HFF-Myc (cell line): Measurements from ENCODE around the gene C3orf33.
"Not testable (repeated sequence)": the region's sequence is repeated elsewhere in the genome, so short reads cannot be mapped to it uniquely, and the experiment has no call there.

Experiments used
- DNase-seq: peaks from one replicate; pipeline ENCODE4 v3.0.0-alpha.2; 2011; ENCODE audit warnings: low read depth; ENCODE audit errors: extremely low read depth
- H3K4me3 ChIP-seq: replicated peaks from 2 replicates; pipeline ENCODE4 v1.5.1; 2011; ENCODE audit warnings: low read depth, mild to moderate bottlenecking, control low read depth, low read length
- TF ChIP-seq, protein P1 (sequence below): IDR thresholded peaks from 2 replicates; pipeline ENCODE4 v1.5.1; 2012; ENCODE audit warnings: mild to moderate bottlenecking, low read depth, low read length, control low read depth; ENCODE audit errors: missing control alignments

The C3orf33 gene

GRCh38 chr3:155805802-155806618, at the start of gene C3orf33:
TSS of gene C3orf33 (minus strand) at chr3:155806278. CDS start at chr3:155806252, 26 bp downstream.
- DNase-seq, result peak; percentile 15
- TF ChIP-seq, protein P1, sequence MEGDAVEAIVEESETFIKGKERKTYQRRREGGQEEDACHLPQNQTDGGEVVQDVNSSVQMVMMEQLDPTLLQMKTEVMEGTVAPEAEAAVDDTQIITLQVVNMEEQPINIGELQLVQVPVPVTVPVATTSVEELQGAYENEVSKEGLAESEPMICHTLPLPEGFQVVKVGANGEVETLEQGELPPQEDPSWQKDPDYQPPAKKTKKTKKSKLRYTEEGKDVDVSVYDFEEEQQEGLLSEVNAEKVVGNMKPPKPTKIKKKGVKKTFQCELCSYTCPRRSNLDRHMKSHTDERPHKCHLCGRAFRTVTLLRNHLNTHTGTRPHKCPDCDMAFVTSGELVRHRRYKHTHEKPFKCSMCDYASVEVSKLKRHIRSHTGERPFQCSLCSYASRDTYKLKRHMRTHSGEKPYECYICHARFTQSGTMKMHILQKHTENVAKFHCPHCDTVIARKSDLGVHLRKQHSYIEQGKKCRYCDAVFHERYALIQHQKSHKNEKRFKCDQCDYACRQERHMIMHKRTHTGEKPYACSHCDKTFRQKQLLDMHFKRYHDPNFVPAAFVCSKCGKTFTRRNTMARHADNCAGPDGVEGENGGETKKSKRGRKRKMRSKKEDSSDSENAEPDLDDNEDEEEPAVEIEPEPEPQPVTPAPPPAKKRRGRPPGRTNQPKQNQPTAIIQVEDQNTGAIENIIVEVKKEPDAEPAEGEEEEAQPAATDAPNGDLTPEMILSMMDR, result peak; percentile 81
- H3K4me3 ChIP-seq, result peak within 1 kb of the TSS; percentile 65

- TF ChIP-seq, protein P1, result no peak
- peak within 1 kb of the TSS; percentile 70 for H3K4me3 ChIP-seq
- peak; percentile 97 for DNase-seq
Measured at GRCh38 chr3:155854141-155854940, 48.3 kb upstream of the C3orf33 start, which contains the start of gene SLC33A1. TSS of gene SLC33A1 (minus strand) at chr3:155854427. CDS start at chr3:155853997, 430 bp downstream.

GRCh38 chr3:155853214-155854140, 47.4 kb upstream of the C3orf33 start:
- TF ChIP-seq, protein P1, result no peak
- no peak for DNase-seq
- H3K4me3 ChIP-seq, result peak overlapping the region; percentile 70

DNA sequence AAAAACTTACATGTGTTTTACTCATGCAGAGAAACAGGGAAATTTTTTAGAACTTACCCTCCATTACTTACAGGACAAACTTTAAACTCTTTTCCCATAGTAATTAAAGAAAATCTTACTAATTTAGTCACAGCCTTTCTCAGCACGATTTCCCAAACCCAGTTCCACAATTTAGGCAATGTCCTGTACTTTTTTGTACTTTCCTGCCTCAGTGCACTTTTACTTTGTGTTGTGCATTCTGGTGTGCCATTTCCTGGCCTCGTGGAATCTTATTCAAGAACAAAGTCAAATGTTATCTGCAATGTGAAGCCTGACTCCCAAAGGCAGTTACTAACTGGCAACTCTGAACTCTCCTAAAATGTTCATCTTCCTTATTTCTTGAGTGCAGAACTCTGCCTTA, 46.3 kb upstream of the C3orf33 start:
- no peak for DNase-seq
- TF ChIP-seq, protein P1, result no peak
- H3K4me3 ChIP-seq, result peak overlapping the region; percentile 70

DNA sequence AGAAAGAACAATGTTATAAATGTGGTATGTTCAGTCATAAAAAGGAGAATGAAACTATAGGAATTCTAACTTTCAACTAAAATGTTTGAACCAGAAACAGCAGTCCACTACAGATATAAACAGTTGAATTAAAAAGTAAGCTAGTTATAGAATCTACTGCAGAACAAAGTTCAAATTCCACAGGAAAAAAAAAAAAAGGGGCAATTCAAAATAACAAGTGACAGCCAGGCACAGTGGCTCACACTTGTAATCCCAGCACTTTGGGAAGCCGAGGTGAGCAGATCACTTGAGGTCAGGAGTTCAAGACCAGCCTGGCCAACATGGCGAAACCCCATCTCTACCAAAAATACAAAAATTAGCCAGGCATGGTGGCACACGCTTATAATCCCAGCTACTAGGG, 43.3 kb upstream of the C3orf33 start:
- not testable (repeated sequence) for DNase-seq, H3K4me3 ChIP-seq

DNA sequence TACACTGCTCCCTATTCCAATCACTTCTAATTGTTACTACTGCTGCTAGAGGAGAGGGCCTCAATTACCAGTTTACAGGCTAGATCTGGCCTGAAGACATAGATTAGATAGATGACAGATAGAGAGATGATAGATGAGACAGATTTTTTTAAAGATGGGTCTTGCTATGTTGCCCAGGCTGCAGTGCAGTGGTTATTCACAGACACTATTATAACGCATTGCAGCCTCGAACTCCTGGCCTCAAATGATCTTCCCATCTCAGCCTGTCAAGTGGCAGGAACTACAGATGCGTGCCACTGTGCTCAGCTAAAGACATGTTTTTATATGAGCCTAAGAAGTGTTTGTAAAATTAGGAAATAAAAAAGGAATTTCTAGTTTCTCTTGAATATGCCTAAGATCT, 41.9 kb upstream of the C3orf33 start:
- H3K4me3 ChIP-seq, result no peak overlapping the region
- TF ChIP-seq, protein P1, result no peak
- DNase-seq, result no peak
